HCEC 1CT (cell line): Measurements from ENCODE around the gene CFAP45.

Experiments used
- DNase-seq: peaks from one replicate; pipeline ENCODE4 v3.0.0-alpha.2; 2017

Gene CFAP45

GRCh38 chr1:159900086-159900680, at the start of gene CFAP45:
TSS of gene CFAP45 (minus strand) at chr1:159900165. CDS start at chr1:159900098, 67 bp downstream.
- DNase-seq = no peak

DNA sequence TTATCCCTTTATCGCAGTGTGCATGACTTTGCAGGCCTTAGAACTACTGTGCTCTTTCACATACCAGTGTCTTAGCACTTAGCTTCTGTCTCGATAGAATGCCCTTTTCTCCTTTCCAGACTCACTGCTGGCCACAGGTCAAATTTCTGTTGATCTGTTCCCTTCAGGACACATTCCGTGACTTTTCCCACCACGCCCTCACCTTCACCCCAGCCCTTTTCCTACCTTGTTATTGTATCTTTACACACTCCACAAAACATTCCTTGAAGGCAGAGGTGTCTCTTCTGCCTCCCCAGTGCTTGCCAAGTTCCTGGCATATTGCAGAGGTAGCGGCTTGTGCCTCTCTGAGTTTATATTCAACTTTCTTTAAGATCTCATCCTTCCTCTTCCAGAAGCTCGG, 49.2 kb upstream of the CFAP45 start:
- DNase-seq = no peak

GRCh38 chr1:159947942-159948341, 48.0 kb upstream of the CFAP45 start:
- no peak for DNase-seq

- DNase-seq = no peak
These were observed 46.5 kb upstream of the CFAP45 start for GRCh38 chr1:159946242-159947187.

DNA sequence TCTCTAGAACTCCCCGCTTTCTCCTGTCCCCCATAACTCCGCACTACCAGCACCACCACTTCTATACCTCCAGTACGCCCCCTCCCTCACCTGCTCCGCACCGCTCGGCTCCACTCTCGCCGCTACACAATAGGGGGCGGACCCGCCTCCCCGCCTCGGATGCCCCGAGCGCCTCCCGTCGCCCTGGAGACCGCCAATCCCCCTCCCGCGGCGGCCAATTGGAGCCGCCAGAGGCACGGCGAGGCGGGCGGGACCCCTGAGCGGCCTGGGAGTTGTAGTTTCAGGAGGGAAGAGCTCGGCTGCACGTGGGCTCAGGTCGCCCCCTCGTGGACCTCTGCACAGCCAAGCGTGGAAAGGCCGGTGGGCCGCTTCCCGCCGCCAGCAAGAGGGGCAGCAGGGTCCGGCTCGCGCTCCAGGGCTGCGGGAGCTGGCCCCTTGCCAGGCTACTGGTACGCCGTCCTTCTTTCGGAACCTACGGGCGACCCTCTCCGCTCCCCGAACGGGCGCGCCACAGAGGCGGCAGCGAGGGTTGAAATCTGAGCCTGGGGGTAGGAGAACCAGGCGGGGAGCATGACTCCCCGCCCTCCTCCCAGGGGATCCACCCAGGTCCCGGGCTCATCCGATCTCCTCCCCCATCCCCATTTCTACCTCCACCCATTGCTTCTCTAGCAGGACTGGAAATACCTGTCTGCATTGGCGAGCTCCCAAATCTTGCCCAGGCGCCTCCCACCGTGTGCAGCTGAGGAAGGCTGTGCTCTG, 45.7 kb upstream of the CFAP45 start, which contains the start of gene IGSF9:
IGSF9 (minus strand) TSS at position 131 of the 759 bp plus-strand sequence. CDS start 2,159 bp downstream, outside the sequence.
- peak; percentile 7 for DNase-seq

DNA sequence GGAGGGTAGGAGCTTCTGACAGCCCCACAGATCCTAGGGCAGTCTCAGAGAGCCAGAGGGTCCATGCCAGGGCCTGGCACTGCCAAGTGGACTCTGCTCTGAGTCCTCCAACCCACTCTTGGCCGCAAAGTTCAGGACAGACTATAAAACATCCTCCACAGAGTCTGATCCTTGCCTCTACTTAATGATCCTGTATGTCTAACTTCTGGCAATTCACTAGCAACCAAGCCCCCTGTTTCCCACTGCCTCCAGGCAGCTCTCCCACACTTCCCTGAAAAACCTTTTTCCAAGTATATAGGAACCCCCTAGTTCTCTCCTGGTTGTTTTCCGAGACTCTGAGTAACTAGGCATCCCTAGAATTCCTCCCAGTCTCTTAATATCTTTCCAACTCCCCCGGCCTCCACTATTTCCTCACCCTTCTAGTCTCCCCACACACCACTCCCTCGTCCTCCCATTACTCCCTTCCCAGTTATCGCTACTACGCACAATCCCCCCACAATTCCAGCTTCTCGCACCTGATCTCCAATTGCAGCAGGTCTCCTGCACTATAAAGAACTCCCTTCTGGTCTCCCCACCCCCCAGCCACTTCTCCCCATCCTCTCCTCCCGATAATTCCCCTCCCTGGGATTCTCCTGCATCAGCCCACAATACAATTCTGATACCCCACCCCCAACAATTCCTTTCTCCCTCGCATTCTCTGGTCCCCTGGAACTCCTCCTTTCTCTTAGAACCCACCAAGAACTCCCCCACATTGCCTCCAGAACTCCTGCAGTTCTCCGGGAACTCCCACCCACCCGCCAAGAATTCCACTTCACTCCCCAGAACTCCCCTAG, 44.9 kb upstream of the CFAP45 start:
- DNase-seq = no peak

DNA sequence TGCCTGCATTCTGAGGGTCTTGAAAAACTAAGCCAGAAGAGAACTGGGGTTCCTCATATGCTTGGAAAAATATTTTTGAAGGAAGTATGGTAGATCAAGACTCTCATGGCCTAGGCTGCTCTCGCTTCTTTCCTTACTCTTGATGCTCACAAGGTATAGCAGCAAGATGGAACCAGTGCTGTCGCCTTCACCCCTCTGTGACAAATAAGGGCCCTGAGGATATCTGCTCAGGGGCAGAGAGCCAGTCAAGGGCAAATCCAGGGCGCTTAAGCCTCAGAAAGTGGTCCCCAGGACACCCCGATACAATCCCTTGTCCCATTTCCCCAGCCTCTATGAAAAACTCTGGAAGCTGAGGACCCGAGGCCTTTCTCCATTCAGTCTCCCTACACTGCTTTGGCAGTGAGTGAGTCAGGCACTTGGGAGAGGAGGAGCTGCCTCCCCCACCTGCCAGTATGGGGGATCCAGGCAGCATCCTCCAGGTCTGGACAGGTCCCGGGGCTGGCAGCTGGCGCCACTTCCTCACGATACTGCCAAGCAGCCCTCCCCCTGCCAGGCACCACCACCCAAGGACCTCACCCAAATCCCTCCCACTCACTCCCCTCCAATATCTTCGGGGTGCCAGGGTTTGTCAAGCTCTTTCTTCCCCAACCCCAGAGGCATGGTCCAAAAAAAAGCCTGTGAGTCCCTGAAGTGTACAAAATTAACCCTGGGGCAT, 44.1 kb upstream of the CFAP45 start:
- DNase-seq = no peak

DNA sequence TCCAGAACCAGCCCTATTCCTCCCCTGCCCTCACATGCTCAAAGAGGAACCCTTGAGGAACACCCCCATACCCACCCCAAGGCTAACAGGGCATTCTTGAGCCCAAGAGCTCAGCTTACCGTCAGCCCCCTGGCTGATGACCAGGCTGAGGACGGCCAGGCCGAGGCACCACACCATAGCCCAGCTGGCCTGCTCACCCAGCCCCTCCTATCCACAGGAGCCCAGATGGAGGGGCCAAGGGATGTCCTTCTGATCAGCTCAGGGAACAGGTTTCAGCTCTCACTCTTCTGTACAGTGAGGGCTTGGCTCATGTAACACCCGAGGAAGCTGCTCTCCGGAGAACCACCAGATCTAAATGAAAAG, 43.3 kb upstream of the CFAP45 start:
- no peak for DNase-seq

DNA sequence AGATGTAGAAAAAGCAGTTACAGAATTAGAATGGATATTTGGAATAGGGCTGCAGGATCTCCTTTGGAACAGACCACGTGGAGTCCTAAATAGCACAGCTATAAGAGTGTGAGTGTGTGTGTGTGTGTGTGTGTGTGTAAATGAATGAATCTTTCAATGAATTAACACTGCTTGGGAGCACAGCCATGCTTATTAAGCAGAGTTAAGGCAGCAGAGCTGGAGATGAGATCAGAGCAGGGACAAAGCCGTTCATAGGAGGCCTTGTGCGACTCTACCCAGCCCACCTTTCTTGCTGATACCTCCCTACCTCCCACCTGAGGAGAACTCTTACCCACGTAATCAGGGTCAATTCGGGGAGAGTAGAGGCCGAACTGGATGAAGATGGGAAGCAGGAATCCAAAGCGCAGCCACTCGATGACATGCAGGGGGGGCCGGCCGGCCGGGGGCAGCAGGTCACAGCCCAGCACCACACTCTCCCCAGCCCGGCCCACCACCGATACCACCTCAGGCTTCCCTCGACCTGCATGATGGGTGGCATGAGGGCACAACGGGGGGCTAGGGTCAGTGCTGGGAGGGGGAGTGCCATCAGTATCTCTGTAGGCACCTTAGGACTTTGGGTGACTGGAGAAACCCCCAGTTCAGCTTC, 42.8 kb upstream of the CFAP45 start:
- DNase-seq = no peak

DNA sequence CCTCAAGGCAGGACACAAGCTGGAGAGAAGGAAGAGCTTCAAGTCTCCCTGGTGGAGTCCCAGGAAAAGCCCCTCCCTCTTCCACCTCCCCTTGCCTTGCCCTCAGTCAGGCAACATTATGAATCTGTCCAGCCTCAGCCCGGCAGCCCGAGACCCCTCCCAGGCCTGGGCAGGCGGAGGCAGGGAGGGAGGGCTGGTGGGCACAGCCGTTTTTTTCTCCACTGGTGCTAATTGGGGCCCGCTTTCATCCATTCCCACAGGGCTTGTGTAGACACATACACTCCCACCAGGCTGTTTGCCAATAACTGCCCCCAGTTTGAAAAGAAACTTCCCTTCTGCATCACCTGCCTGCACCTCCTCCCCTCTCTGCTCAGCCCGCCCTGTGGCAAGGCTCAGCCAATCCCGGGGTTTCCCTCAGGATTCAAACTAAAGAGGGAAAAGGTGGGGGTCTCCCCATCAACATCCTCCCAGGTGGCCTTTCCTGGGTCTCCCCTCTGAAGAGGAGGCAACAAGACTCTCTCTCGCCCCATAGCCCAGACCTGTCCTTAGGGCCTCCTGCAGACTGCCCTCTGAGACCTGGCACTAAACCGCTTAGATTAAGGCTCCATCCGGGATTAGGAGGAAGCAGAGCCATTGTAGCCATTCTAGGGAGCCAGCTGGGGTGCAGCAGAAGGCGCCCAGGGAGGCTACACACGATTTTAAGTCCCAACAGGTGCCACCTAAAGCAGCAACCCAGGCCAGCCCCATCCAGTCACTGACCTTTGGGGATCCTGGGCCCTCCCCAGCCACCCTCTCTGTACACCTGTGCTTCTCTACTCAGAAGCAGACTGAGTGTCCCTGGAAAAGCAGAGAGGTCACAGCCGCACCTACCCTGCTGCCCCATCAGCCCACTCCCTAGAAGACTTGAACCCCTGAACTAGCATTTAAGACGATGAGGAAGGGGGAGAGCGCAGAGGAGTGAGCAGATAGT, 41.9 kb upstream of the CFAP45 start:
- DNase-seq = no peak

DNA sequence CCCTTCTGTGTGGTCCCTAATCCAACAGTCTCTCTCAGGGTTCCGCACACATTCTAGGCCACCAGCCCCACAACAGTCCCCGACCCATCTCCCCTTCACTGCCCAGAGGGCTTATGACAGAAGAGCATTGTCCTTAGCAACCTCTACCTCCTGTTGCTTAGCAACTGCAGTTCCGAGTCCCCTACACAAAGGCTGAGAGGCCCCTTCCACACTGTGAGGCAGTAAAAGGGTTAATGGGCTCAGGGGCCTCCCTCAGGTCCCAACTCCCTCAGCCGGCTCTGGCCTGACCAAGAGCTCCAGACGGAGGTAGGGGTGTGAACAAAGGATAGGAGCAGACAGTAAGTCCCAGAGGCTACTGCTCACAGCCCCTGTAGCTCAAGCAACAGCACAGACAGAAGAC, 41.2 kb upstream of the CFAP45 start:
- DNase-seq = no peak

GRCh38 chr1:159940006-159940620, 40.1 kb upstream of the CFAP45 start:
- DNase-seq = no peak

GRCh38 chr1:159939678-159940002, 39.7 kb upstream of the CFAP45 start:
- no peak for DNase-seq

- no peak for DNase-seq
These were observed 39.1 kb upstream of the CFAP45 start for GRCh38 chr1:159938905-159939677.

DNA sequence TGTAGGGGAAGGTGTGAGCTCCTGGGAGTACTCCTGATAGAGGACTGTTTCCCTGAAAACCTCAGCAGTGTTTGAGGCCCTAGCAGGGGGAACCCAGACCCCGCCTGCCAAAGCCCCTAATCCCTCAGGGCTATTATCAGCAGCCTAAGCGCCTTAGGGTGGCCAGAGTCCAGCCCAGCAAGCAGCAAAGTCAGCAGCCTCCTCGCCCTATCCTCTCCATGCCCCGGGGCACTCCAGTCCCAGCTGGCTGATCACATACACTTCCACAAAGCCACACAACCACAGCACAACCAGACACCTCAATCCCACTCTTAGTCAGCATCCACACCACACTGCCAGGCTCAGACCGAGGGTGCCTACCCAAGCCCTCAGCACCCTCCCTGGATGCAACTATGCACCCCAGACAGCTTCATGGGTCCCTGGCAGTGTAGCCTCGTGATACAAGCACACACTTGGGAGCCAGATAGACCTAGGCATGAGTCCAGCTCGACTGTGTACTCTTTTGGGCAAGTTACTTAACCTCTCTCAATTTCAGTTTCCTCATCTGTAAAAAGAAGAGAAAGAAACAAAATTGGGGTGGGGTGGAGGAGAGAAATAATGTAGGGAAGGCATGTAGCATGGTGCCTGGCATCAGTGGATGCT, 38.4 kb upstream of the CFAP45 start:
- DNase-seq = no peak

DNA sequence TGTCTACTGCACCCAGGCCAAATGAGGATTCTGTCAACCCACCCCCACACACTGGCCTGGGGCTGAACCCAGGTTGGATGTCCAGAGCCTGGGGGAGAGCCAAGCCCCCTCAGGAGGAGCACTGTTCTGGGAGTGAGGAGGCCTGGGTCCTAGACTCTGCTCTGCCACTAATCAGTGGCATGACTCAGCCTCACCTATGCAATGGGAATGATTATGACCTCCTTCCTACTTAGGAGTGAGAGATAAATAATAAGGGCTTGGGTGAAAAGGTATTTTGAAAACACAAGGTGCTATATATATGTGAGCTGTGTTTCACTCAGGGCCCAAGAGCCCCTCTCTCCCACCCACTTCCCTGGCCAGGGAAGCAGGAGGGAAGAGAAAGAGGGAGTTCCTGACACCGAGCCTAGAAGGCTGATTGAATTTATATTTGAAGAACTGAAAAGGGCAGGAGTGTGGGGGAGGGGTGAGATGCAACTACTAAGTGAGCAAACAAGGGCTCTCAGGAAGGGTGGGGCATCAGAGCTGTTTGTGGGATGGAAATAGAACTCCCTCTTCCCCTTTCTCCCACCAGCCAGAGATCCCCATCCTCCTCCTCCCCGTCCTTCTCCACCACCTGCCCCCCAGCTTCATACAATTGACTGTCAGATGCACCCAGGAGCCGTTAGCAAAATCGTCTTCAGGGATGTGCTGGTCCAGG, 37.2 kb upstream of the CFAP45 start:
- DNase-seq = no peak

- DNase-seq = peak; percentile 23
These were observed 36.4 kb upstream of the CFAP45 start for GRCh38 chr1:159936273-159936904.
